Prostate gland (tissue), 2 donors: ENCODE results near the gene PSRC1. TPM values are rescaled to one million over a fixed set of nuclear protein-coding genes. Genes with fewer than 3 reads are reported as not detected.

Source experiments
- DNase-seq: peaks from one replicate; pipeline ENCODE4 v3.0.0-alpha.2; 2019; ENCODE audit warnings: low spot score
- H3K27ac ChIP-seq, 2 donors: fragments of 200-600 bp; sonication (generic); 2 replicates each; pipeline ENCODE4 v1.5.1; 2017 to 2019
- H3K27me3 ChIP-seq: fragments of 200-600 bp; sonication (generic); replicated peaks from 2 replicates; pipeline ENCODE4 v1.5.1; 2019; ENCODE audit not compliant: insufficient read depth
- H3K36me3 ChIP-seq, 2 donors: fragments of 200-600 bp; sonication (generic); 1 replicate in 1 of 2; 2 replicates in 1 of 2; pipeline versions ENCODE4 v1.5.1 to v1.8.1; 2017 to 2019
- H3K4me1 ChIP-seq: fragments of 200-600 bp; sonication (generic); replicated peaks from 2 replicates; pipeline ENCODE4 v1.5.1; 2019
- H3K4me3 ChIP-seq, 2 donors: fragments of 200-600 bp; sonication (generic); 2 replicates each; pipeline ENCODE4 v1.5.1; 2017 to 2019
- H3K9me3 ChIP-seq: fragments of 200-600 bp; sonication (generic); 2 replicates; pipeline ENCODE4 v1.5.1; 2017
- CTCF ChIP-seq, 4 experiments: fragments of 200-600 bp in 2 of 4; fragments of 450-650 bp in 2 of 4; sonication (generic) in 2 of 4; IDR thresholded peaks; 1 replicate in 3 of 4; 2 replicates in 1 of 4; pipeline ENCODE4 v1.5.1; 2016 to 2019; ENCODE audit warnings: antibody characterized with exemption in 4 of 4, mild to moderate bottlenecking in 2 of 4, moderate library complexity in 2 of 4
- POLR2A ChIP-seq: fragments of 450-650 bp; IDR thresholded peaks from one replicate; pipeline ENCODE4 v1.6.1; 2016; ENCODE audit warnings: antibody characterized with exemption, mild to moderate bottlenecking
- POLR2AphosphoS5 ChIP-seq: sonication (generic); formaldehyde crosslinking; IDR thresholded peaks from one replicate; pipeline ENCODE4 v1.6.1; 2017; ENCODE audit warnings: antibody characterized with exemption
- WGBS: methylation state at CpG from one replicate; pipeline ENCODE4 v1.1.5; 2018; 5-methylcytosine and 5-hydroxymethylcytosine counted together
- intact Hi-C: fragments of 100-400 bp; cut with DNase I; formaldehyde crosslinking; loops from one replicate; pipeline ENCODE4 v1.14.2; 2022
- total RNA-seq, 2 donors: library from RNA; depleted of rRNA; stranded (reverse); fragments of >200 nt; gene quantifications; one replicate each; pipeline ENCODE4 v1.1.0, GENCODE V29; 2016

PSRC1 gene
- total RNA-seq, 2 donors from 2014 or later = 9.1 to 40.0 TPM

DNA sequence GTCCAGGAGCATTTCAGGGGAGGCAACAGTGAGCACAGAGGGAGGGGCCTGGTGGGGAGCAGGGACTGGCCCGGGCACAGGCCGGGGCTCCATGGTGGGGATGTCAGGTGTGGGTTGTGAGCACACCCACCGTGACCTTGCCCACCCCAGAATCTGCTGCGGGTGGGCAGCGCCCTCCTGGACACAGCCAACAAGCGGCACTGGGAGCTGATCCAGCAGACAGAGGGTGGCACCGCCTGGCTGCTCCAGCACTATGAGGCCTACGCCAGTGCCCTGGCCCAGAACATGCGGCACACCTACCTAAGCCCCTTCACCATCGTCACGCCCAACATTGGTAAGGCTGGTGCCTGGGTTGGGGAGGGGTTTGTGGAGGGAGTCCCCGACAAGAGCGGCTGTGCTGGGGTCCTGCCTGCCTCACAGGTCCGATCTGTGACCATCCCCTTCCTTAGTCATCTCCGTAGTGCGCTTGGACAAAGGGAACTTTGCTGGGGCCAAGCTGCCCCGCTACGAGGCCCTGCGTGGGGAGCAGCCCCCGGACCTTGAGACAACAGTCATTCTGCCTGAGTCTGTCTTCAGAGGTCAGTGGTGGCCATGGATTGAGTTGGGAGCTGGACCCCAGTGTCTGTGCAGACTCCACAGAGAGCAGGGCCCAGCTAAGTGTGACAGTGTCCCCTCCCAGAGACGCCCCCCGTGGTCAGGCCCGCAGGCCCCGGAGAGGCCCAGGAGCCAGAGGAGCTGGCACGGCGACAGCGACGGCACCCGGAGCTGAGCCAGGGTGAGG lies 14.3 kb downstream of the PSRC1 start:
- 90% methylated on average over 29 of the region's 29 CpGs for WGBS
- no peak for DNase-seq
- Histone ChIP-seq H3K9me3 (no peaks in the 10 kb centered on the region), H3K27ac (no peak overlapping the region), H3K36me3 (no peaks in the 10 kb centered on the region), H3K4me1 (no peaks in the 10 kb centered on the region), H3K4me3 (no peak overlapping the region), H3K27me3 (no peaks in the 10 kb centered on the region)
- intact Hi-C loops = no loop called here
- no peak for TF ChIP-seq CTCF (IDR thresholded peaks at IDR 0.05)
- TF ChIP-seq POLR2AphosphoS5 = no peak
- TF ChIP-seq POLR2A = no peak

GRCh38 chr1:109267743-109268300 lies 15.1 kb downstream of the PSRC1 start:
- no peaks in the 10 kb centered on the region for H3K4me1 ChIP-seq
- H3K9me3 ChIP-seq = no peaks in the 10 kb centered on the region
- 90% methylated on average over 17 of the region's 17 CpGs for WGBS
- no peak overlapping the region for H3K4me3 ChIP-seq
- intact Hi-C loops = no loop called here
- no peaks in the 10 kb centered on the region for H3K36me3 ChIP-seq
- no peaks in the 10 kb centered on the region for H3K27me3 ChIP-seq
- no peak for TF ChIP-seq POLR2AphosphoS5
- TF ChIP-seq POLR2A = no peak
- no peak for TF ChIP-seq CTCF (IDR thresholded peaks at IDR 0.05)
- no peak overlapping the region for H3K27ac ChIP-seq
- DNase-seq = no peak

DNA sequence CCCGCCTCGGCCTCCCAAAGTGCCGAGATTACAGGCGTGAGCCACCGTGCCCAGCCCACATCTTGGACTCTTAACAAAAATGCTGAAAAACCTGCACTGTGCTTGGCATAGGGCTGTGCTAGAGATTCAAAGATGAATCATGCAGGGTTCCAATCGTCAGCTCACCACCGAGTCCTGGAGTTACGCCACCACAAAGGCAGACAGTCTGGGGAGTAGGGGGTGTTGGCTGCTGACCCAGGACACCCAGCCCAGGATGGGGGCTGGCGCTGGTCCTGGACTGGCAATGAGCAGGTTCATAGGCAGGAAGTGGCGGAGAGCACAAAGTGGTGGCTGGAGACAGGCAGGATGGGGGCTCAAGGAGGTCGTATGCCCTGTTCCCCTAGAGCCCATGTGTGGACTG lies 16.0 kb downstream of the PSRC1 start:
- intact Hi-C loops = no loop called here
- WGBS = 56% methylated on average over 11 of the region's 11 CpGs
- Histone ChIP-seq H3K27ac (no peak overlapping the region), H3K36me3 (no peaks in the 10 kb centered on the region), H3K4me1 (no peaks in the 10 kb centered on the region), H3K27me3 (no peaks in the 10 kb centered on the region), H3K9me3 (no peaks in the 10 kb centered on the region), H3K4me3 (no peak overlapping the region)
- no peak for TF ChIP-seq CTCF (IDR thresholded peaks at IDR 0.05)
- no peak for TF ChIP-seq POLR2AphosphoS5
- no peak for TF ChIP-seq POLR2A
- DNase-seq = no peak

DNA sequence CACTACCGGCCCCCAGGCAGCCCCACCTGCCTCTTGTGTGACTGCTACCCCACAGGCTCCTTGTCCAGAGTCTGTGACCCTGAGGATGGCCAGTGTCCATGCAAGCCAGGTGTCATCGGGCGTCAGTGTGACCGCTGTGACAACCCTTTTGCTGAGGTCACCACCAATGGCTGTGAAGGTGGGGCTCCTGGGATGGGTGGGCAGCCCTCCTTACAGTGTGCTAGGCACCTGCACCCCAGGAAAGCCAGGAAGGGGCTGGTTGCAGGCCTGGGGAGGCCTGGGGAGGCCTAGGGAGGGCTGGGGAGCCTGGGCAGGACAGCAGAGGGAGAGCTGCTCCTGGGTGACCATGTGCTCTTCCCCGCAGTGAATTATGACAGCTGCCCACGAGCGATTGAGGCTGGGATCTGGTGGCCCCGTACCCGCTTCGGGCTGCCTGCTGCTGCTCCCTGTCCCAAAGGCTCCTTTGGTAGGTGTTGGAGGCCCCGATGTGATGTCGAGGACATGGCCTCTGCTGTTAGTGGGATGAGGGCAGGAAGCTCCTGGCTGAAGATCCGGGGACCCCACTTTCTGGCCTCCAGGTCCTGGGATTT lies 17.1 kb downstream of the PSRC1 start:
- H3K9me3 ChIP-seq = no peaks in the 10 kb centered on the region
- 95% methylated on average over 13 of the region's 13 CpGs for WGBS
- no peak overlapping the region for H3K27ac ChIP-seq
- no peak for DNase-seq
- no peak for TF ChIP-seq POLR2A
- no peak for TF ChIP-seq CTCF (IDR thresholded peaks at IDR 0.05)
- TF ChIP-seq POLR2AphosphoS5 = no peak
- no peaks in the 10 kb centered on the region for H3K27me3 ChIP-seq
- H3K4me1 ChIP-seq = no peaks in the 10 kb centered on the region
- intact Hi-C loops = no loop called here
- H3K4me3 ChIP-seq = no peak overlapping the region
- no peaks in the 10 kb centered on the region for H3K36me3 ChIP-seq
